UCSD-AML1 (cell line): Measurements from ENCODE around the gene POLR1E.
"Not testable (repeated sequence)": the region's sequence is repeated elsewhere in the genome, so short reads cannot be mapped to it uniquely, and the experiment has no call there.

Experiments
- DNase-seq: peaks from one replicate; lab custom pipeline; 2025; ENCODE audit not compliant: unreplicated experiment; lab: John Stamatoyannopoulos, UW

Gene POLR1E

DNA sequence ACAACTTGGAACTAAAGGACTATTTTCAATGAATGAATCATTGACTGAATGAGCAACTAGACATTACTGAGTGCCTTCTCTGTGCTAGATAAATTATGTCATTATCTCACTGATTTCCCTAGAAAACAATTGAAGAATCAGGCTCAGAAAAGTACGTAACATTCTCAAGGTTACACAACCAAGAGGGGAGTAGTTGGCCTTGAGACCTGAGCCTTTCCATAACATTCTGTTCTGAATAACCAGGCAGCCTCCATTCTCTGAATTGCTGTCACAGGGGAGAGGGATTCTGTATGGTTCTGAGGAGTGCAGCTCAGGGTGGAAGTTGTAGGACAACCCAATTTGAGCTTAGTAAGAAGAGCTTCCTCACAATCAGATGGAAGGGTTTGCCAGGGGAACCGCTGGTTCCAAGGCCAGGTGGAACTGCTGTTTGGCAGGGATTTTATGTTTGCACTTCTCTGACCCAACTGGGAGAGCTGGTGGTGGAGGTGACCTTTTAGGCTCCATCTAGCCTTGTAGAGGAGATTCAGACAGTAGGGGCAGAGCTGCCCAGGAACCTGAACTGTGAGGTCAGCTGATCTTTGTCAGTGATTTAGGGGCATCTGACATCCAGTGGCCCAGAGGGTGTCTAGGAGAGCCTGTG lies 16.3 kb downstream of the POLR1E start:
- DNase-seq: no peak

GRCh38 chr9:37503736-37504135 lies 18.0 kb downstream of the POLR1E start:
- DNase-seq: no peak

DNA sequence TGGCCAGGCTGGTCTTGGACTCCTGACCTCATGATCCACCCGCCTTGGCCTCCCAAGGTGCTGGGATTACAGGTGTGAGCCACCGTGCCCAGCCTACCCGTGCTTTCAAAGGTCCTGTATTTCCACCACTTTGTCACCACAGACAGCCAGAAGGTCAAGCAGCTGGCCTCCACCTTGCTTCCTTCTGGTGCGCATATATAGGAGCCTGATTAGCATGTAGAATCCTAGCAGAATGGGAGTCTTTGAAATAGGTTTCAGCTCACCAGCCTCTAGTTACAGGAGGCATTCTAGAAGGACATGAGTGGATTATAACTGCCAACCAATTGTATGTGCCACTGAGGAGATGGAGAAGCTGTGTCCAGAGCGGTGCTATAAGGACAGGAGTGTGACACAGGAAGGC lies 18.9 kb downstream of the POLR1E start:
- no peak for DNase-seq

- no peak for DNase-seq
Observed at GRCh38 chr9:37507566-37508134, 21.9 kb downstream of the POLR1E start.

GRCh38 chr9:37508135-37508833 lies 22.5 kb downstream of the POLR1E start:
- no peak for DNase-seq

DNA sequence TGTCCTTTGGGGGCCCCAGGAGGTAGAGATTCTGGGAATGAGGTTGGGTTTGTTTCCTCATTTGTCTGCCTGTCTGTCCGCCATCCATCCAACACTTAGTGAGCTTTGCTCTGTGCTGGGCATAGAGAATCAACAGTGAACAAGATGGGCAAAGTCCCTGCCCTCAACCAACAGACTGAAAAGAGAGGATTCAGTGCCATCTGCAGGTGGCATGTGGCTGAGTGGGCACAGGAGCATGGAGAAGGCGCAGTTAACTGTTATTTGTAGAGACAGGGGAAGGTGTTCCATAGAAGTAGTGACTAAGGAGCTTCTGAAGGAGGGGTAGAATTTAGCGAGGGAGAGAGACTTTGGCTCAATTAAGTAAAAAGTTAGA lies 23.1 kb downstream of the POLR1E start:
- DNase-seq: no peak

DNA sequence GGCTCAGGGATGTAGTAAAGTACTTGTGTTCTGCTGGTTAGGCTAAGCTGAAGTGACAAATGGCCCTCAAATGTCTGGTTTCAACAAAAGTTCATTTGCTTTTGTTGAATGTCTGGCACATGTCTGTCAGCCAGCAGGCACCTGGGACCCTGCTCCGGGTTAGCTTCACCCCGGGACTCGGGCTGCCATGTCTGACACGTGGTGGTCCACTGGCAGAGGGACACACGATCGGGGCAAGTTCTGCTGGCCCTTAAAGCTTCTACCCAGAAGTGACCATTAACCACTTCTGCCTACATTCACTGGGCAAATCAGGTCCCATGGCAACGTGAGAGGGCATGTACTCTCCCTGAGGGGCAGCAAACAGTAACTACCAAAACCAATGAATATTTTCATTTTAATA lies 23.8 kb downstream of the POLR1E start:
- DNase-seq: no peak

DNA sequence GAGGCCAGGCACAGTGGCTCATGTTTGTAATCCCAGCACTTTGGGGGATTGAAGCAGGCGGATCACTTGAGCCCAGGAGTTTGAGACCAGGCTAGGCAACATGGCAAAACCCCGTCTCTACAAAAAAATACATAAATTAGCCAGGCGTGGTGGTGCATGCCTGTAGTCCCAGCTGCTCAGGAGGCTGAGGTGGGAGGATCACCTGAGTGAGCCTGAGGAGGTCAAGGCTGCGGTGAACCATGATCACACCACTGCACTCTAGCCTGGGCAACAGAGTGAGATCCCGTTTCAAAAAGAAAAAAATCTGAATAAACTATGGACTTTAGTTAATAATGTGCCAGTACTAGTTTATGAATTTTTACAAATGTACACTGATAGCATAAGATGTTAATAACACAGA lies 24.3 kb downstream of the POLR1E start:
- not testable (repeated sequence) for DNase-seq

- DNase-seq: no peak
Observed at GRCh38 chr9:37511016-37512010, 25.6 kb downstream of the POLR1E start.

DNA sequence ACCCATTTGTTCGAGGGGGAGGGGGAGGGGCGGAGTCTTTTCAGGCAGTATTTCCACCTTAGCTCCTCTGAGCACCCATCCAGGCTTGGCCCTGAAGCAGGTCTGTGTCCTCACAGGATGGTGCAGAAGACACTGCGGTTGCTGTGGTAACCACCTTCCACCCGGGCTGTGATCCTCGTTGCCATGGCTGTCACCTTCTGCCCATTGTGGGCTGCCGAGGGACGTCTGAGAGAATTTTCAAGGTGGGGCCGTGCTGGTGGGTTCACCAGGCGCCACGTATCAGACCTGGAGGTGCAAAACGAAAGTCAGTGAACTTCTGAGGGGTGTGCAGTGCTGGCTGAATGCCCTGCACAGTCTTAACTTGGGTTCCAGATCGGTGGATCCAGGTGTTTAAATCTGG lies 26.7 kb downstream of the POLR1E start:
- DNase-seq: no peak

DNA sequence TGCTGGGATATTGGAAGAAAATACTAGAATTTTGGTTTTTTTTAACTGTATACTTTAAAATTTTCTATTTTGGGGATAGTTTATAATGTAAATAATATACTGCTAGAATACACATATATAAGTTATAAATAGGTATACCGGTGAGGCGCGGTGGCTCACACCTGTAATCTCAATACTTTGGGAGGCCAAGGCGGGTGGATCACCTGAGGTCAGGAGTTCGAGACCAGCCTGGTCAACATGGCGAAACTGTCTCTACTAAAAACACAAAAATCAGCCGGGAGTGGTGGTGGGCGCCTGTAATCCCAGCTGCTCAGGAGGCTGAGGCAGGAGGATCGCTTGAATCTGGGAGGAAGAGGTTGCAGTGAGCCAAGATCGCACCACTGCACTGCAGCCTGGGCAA lies 28.7 kb downstream of the POLR1E start:
- DNase-seq: not testable (repeated sequence)

GRCh38 chr9:37514999-37515398 lies 29.3 kb downstream of the POLR1E start:
- no peak for DNase-seq

DNA sequence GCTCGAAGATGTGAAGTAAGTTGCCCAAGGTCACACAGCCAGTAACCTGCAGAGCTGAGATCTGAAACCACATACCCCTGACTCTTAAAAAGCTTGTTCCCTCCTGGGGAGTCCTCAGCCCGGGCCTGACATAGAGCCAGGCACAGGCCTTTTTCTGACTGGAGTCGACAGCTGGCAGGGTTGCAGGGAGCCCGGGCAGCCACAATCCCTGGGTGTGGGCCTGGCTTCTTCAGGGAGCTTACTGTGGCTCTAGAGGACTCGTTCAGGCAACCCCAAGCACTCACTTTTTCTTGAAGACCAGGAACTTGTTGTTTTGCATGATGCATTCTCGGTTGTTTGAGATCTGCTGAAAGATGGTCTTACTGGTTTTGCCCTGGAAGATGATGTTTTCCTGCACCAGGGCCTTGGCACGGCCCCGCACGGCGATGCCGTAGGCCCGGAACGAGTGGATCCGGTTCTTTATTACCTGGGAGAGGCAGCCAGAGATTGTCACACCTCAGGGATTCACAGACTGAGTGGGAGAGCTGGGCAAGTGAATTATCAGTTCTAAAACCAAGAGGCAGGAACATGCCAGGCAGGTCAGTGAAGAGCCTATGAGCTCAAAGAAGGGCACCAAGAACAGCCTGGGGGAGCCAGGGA lies 30.0 kb downstream of the POLR1E start:
- DNase-seq: no peak

GRCh38 chr9:37517923-37518322 lies 32.2 kb downstream of the POLR1E start:
- DNase-seq: no peak

DNA sequence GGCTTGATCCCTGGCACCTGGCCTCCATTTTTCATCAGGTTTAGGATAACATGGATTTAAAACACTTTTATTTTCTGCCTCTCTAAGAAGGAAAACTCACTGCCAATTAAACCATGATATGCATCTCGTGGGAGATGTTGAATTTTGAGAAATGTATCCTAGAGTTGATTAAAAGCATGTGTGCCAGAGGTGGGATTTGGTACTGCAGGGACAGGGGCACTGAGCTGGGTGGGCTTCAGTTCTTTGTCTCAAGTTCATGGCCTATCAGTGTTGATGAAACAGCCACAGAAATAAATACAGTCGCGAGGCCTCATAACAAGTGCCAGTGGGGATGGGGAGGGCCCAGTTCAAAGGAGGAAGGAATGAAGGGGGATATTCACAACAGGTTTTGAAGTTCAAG lies 34.9 kb downstream of the POLR1E start:
- no peak for DNase-seq

GRCh38 chr9:37521111-37521510 lies 35.4 kb downstream of the POLR1E start:
- no peak for DNase-seq

DNA sequence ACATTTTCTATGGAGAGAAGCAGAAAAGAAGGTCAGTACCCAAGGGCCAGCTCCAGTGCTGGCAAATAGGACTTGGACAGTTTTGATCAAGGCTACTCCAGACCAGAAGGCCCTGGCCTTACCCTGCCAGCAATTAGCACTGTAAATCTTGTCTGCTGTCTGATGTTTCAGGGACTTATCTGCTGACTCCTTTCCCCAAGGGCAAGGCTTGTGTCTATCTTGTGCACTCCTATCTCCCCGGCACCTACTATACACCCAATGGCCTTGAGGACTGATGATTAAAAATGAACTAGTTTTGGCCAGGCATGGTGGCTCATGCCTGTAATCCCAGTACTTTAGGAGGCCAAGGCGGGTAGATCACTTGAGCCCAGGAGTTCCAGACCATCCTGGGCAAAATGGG lies 37.2 kb downstream of the POLR1E start:
- DNase-seq: no peak

DNA sequence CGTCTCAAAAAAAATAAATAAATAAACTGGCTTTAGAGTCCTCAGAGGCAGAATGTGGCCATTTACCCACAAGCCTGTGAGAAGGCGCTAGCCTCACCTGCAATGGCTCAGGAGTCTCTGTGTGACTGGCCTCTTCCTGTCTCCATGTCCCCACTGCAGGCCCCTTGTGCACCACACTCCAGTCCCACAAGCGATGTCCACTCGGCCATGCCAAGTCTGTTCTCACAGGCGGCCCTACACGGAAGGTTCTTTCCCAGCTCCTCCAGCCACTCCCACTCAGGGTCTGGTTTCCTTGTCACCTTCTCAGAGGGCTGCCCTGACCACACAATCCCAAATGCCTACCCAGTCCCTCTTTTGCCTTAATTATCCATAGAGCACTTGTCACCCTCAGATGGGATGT lies 38.2 kb downstream of the POLR1E start:
- no peak for DNase-seq

DNA sequence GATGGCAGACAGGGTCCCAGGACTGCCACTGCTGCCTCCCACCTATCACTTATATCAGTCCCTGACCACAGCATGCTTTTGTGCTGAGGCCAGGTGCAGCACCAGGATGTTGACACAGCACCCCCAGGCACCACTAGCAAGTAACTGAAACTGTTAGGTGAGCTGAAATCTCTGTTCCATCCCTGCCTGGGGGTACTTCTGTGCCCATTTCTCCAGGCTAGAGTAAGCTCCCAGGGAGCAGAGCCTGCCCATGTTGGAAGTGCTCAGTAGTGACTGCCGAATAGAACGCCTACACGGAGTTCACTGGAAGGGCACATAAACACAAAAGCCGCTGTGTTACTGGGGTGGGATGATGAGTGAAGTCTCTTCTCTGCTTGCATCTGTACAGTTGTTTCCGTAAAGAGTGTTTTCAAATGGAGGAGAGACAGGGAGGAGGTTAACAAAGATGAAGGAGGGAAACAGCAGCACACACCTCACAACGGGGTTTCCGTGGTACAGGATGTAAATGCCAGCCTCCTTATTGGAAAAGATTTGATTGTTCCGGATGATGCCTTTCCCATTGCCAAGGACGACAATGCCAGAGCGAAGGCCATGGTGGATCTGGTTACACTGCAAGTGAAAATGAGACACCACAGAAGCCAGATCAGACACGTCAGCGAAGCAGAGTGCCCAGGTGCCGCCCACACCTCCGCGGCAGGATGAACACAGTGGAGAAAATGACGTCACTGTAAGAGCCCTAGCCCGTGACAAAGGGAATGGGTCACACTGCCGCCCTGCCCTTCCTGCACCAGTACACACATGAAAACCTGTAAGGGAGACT lies 43.1 kb downstream of the POLR1E start:
- no peak for DNase-seq

DNA sequence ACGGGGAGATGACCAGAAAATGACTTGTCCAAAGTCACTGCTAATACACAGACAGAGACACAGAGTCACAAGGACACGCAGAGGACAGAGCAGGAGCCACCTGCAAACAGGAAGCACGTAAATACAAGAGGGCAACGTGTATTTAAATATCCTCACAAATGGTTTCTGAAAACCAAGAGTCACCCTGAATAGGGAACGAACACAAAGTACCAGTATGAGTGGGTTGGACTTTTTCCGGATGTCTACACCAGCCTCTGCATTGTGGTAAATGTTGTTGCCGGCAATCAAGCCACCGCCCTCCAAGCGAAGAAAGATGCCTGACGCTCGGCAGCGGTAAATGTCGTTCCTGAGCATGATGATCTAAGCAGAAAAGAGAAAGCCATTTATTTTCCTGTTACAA lies 46.0 kb downstream of the POLR1E start:
- DNase-seq: no peak
